ENCODE results near the gene RNF6.
"Not testable (repeated sequence)": the region's sequence is repeated elsewhere in the genome, so short reads cannot be mapped to it uniquely, and the experiment has no call there.

Gene RNF6

DNA sequence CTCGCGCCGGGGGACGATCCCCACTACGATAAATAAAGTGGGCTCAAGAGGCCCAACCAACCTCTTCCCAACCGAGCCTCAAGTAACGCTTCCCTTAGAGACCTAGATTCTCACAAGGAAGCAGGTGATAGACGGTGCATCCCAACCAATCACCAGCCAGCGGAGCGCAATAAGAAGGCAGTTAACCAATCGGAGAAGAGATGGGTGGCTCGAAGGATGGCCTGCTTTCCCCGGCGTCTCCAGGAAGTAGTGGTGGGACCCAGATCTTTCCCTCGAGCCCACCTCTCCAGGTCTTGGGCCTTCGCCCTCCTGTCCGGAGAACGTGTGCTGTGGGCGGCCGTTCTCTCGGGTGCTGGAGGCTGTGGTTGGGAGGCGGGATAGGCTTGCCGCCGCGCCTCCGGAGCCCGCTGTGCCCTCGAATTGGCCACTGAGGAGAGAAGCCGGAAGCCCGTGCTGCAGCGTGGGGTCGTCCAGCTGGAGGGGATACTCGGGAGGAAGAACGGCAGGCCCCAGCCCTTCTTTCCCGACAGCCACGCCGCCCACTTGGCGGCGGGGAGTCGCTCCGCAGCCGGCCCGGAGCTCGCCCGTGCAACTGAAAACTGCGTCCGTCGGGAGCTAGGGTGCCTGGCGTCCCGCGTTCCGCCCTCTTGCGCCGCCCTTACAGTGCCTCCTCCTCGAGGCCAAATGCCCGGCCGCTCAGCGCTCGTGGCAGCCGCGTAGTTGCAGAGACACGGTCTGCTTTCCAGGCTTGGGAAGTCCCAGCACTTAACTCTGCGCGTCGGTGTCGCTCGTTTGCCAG is at the start of gene RNF6:
Gene RNF6 (minus strand): TSS at position 594 of the 799 bp plus-strand sequence. CDS start 2,665 bp downstream, outside the sequence.
- peak; percentile 85 for DNase-seq

GRCh38 chr13:26270707-26271106 is 48.6 kb upstream of the RNF6 start:
- DNase-seq, result no peak

GRCh38 chr13:26266311-26266710 is 44.2 kb upstream of the RNF6 start:
- no peak for DNase-seq

- no peak for DNase-seq
Measured at GRCh38 chr13:26262156-26262555, 40.0 kb upstream of the RNF6 start.

DNA sequence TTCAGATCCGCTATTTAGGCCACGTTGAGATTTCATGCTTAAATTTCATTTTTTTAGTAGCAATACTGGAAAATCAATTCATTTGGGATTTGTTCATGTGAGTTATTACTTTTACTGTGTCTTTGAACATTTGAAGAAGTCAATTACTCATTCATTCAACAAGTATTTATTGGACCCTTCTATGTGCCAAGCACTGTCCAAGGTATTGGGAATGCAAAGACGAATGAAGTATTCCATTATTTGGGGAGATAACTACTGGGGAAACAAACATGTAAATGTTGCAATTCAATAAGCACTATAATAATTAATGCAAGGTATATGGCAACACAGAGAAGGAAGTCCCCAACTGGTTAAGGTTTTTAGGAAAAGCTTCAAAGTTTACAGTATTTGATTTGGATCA is 37.5 kb upstream of the RNF6 start:
- DNase-seq, result no peak

DNA sequence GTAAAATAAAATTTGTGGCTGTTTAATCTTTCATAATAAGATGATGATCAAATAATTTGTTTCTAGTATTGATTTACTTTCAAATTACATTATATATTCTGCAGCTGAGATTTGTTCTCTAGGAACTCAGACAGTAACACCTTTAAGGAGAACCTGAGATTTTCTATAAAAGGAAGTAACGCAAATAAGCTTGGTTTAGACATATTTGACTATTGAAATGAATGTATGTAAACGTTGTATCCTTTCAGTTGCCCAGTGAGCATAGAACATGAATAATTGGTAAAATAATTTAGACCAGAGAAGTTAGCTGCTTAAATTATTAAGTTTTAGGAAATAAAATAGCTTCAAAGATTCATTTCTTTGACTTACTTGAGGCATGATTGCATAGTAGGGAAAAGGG is 34.9 kb upstream of the RNF6 start:
- DNase-seq, result no peak

DNA sequence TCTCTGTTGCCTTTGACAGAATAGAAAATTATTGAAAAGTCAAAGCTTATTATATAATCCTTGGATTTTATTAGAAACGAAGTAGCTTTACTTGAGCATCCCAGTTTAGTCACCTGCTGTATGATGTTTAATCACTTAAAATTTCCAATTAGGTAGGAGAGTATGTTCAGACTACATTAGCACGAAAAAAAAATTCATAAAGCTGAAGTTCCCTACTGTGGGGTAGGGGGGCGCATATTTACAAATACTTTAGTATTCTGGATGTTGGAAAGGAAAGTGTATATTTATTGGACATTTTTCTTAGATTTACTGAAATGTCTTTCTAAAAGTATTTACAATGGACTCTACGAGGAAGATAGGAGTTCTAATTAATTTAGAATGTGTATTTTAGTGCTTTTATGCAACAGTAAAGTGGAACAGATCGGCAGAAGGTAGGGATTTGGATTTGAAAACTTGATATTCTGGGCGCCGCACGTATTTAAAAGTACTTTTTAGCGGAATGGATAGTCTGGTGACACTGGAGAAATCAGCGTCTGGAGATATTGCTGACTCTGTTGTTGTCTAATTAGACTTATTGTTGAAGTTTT is 33.7 kb upstream of the RNF6 start:
- no peak for DNase-seq

DNA sequence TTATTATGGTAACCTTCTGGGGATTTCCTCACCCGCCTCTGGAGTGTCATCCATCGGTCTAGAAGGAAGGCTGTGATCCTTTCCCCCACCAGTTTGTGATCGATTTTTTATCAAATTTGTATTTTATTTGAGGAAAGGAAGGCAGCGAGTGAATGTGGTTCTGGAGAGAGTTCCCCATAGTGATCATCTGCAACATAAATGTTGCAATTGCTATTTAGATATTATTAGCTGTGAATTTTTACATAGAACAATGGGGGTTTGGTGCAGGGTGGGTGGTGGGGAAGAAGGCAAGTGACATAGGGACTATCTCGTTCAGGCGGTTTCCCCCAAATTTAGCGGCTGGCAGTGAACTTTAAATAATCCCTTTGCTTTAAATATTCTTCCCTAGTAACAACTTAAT is 33.0 kb upstream of the RNF6 start:
- DNase-seq, result no peak

GRCh38 chr13:26254583-26255111 is 32.5 kb upstream of the RNF6 start:
- DNase-seq, result peak; percentile 27

GRCh38 chr13:26253787-26254582 is 31.9 kb upstream of the RNF6 start, which contains the start of gene CDK8:
Gene CDK8, plus strand, starts transcription at chr13:26254129. Its CDS starts 513 bp downstream, at chr13:26254642.
- DNase-seq, result peak; percentile 88

DNA sequence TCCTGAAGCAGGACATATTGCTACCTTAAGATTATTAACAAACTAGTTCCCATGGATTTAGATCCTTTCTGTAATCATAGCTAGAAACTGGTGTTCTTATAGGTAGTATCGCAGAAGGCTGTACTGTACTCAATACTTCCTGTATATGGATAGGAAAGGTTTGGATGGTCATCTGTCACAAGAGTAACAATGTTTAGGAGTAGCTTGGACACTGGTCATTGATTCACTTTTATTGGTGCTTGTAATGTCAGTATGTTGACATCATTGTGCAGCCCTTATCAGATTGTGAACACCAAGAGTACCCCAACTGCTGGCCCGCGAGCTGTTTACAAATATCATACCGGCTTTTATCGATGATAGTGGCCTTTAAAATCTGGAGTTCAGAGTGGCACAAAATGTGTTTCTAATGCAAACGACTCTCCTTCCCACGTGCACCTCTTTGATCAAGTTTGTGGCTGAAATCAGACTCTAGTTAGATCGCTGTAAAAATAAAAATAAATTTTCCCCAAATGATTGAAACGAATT is 31.2 kb upstream of the RNF6 start:
- DNase-seq, result no peak

DNA sequence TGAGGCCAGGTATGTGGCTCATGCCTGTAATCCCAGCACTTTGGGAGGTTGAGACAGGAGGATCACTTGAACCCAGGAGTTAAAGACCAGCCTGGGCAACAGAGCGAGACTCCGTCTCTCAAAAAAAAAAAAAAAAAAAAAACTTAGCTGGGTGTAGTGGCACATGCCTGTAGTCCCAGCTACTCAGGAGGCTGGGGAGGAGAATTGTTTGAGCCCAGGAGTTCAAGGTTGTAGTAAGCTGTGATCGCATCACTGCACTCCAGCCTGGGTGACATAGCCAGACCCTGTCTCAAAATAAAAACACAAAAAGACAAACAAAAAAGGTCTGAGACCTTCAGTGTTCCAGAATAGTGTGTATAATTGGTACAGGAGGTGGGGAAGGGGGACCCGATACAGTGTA is 29.9 kb upstream of the RNF6 start:
- not testable (repeated sequence) for DNase-seq

GRCh38 chr13:26249551-26249950 is 27.4 kb upstream of the RNF6 start:
- DNase-seq, result no peak

DNA sequence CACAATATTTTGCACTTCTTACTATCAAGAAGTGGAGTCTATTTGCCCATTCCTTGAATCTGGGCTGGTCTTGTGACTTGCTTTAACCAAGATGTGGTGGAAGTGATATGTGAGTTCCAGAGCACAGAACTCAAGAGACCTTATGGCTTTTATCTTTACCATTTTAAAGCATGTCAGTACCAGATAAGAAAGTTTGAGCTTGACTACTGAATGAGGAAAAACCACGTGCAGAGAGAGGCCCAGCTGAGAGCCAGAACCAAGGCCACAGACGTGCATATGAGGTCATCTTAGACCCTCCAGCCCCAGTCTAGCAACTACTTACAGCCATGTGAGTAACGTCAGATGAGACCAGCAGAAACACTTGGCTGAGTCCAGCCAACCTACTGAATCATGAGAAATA is 25.5 kb upstream of the RNF6 start:
- DNase-seq, result no peak

DNA sequence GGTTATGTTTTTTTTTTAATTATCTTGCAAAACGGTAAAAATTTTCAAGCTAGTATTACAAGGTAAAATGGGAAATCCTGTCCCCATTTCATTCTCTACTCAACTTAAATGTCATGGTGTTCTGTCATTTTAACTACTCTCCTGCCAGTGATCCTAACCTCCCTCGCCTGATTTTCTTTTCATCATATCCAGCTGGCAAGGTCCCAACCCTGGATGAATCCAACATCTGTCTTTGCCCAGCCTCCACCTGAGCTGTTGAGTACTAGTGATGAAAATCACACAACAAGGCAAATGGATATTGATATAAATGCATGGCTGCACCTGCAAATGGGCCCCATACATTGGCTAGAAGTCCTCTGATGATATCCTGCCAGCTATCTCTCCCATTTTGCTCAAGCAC is 24.9 kb upstream of the RNF6 start:
- no peak for DNase-seq

GRCh38 chr13:26246154-26246553 is 24.0 kb upstream of the RNF6 start:
- DNase-seq, result no peak

GRCh38 chr13:26236296-26236695 is 14.2 kb upstream of the RNF6 start:
- no peak for DNase-seq

DNA sequence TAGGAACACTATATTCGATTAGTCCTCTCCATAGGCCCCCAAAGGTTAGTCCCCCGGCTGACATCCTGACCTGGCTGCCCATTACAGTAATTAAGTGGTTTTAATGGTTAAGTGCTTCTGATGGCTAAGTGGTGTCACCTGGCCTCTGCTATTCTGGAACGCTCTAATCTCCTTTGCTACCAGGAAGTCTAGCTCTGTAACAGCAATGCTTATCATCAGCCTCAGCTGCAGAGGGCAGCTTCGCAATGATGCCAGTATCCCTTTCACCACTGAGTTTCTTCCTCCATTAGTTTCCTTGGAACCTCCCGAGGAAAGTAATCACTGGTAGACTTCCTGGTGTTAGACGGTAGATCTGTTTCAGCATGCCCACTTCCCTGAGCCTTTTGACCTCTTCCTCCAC is 8.6 kb upstream of the RNF6 start:
- DNase-seq, result no peak

GRCh38 chr13:26229080-26229615 is 7.0 kb upstream of the RNF6 start:
- DNase-seq, result no peak

DNA sequence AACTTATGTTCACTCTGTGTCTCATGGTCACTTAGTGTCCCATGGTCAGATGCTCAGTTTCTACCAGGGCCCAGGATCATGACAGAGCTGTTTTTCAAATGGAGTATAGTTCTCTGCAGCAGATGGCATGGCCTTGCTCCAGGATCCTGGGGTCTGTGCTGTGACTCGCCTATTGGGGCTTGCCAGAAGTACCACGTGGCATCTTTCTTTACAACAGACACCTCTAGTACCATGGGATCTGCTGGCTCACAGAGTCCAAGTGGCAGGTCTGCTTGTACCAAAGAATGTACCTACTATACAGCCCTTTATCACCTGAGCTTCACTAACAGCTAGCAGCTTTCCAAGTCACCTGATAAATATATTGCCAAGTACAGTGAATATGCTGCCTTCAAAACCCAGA is 6.0 kb upstream of the RNF6 start:
- DNase-seq, result no peak

DNA sequence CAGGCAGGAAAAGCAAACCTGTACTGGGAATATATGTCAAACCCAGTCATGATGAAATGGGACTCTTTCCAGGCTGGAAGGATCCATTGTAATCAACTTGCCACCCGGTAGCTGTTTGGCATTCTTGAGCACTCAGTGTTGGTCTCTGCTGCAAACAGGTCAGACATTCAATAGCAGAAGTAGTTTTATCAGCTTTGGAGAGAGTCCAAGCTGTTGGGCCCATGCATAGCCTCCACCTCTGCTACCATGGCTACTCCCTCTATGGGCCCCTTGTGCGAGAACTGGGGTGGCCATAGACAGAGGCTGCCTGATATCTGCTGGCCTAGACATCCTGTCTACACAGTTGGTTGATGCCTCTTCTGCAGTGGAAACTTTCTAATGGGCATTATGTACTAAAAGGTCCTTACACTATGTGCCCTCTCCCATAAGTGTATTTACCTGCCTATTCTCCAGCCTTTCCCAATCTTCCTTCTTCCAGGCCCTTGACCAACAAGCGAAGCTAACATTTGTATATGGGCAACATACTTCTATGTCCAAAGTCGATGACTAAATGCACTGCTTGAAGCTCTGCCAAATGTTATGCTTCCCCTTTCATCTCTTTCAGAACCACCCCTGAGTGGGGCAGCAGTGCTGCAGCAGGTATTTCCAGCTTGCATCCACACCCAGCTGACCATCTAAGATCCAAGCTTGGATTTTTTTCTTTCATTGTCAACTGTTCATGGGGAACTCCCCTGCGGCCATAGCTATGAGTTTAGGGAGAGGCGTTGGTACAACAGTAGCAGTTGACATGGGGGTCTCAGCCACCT is 5.3 kb upstream of the RNF6 start:
- no peak for DNase-seq

Data from NCI-H510A treated with DMSO at 0.1 percent for 48 hours (cell line).